ENCODE results near the gene ENG.

ENG gene

DNA sequence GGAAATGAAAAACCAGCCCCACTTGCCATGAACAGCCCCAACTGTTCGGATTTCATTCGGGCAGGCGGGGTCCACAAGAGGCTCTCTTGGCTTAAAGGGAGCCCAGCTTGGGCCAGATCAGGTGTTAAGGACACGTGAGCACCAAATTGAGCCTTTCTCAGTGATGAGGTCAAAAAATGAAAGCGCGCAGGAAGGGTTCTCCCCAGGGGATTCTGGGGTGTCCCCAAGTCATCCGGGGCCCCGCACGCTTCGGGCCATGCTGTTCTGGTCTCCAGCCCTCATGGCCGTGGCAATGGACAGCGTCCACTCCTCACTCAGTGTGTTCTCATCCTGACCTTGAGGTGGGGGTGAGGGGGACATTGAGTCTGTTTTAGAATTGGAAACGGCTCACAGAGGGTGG lies 12.1 kb upstream of the ENG start:
- no peaks in the 10 kb centered on the region for H3K9me3 ChIP-seq (ENCODE audit: control insufficient read depth, insufficient read depth, low read length)
- no peaks in the 10 kb centered on the region for H4K20me1 ChIP-seq (ENCODE audit: control insufficient read depth, insufficient read depth, low read depth, low read length)
- H3K27me3 ChIP-seq (ENCODE audit: control insufficient read depth, low read length), result no peaks in the 10 kb centered on the region
- H3K9me2 ChIP-seq (replicated peaks; ENCODE audit: control insufficient read depth, low read length), result no peaks in the 10 kb centered on the region
- no peak overlapping the region for H3K27ac ChIP-seq (ENCODE audit: low read depth, low read length)
- no peak overlapping the region for H3K4me3 ChIP-seq (ENCODE audit: low read length)
- H3K4me1 ChIP-seq (ENCODE audit: control insufficient read depth, low read length), result peaks cover 40% of the 10 kb centered on the region
- no peaks in the 10 kb centered on the region for H3K36me3 ChIP-seq (ENCODE audit: control insufficient read depth, low read length)
- TF ChIP-seq CTCF (IDR thresholded peaks at IDR 0.05; ENCODE audit: low read depth, low read length, poor library complexity, severe bottlenecking) (no peak), EZH2phosphoT487 (IDR thresholded peaks at IDR 0.05; ENCODE audit: borderline replicate concordance, low read length) (no peak)
- no peaks in the 10 kb centered on the region for H3K79me2 ChIP-seq (ENCODE audit: control insufficient read depth, low read length)
- H3K4me2 ChIP-seq (ENCODE audit: low read length), result peak overlapping the region; percentile 50
- H3F3A ChIP-seq (ENCODE audit: control insufficient read depth, insufficient read depth), result peaks cover 22% of the 10 kb centered on the region

- H3F3A ChIP-seq (ENCODE audit: control insufficient read depth, insufficient read depth), result peaks cover 23% of the 10 kb centered on the region
- H3K4me3 ChIP-seq (ENCODE audit: low read length), result no peak overlapping the region
- peaks cover 44% of the 10 kb centered on the region for H3K4me1 ChIP-seq (ENCODE audit: control insufficient read depth, low read length)
- H3K79me2 ChIP-seq (ENCODE audit: control insufficient read depth, low read length), result no peaks in the 10 kb centered on the region
- no peaks in the 10 kb centered on the region for H3K27me3 ChIP-seq (ENCODE audit: control insufficient read depth, low read length)
- H3K27ac ChIP-seq (ENCODE audit: low read depth, low read length), result peak overlapping the region; percentile 14; the same call in 1 of the 2 replicates
- no peaks in the 10 kb centered on the region for H3K9me2 ChIP-seq (replicated peaks; ENCODE audit: control insufficient read depth, low read length)
- H3K9me3 ChIP-seq (ENCODE audit: control insufficient read depth, insufficient read depth, low read length), result no peaks in the 10 kb centered on the region
- peak overlapping the region; percentile 50 for H3K4me2 ChIP-seq (ENCODE audit: low read length)
- TF ChIP-seq EZH2phosphoT487 (IDR thresholded peaks at IDR 0.05; ENCODE audit: borderline replicate concordance, low read length) (no peak), CTCF (IDR thresholded peaks at IDR 0.05; ENCODE audit: low read depth, low read length, poor library complexity, severe bottlenecking) (no peak)
- H4K20me1 ChIP-seq (ENCODE audit: control insufficient read depth, insufficient read depth, low read depth, low read length), result no peaks in the 10 kb centered on the region
- no peaks in the 10 kb centered on the region for H3K36me3 ChIP-seq (ENCODE audit: control insufficient read depth, low read length)
Measured at GRCh38 chr9:127865645-127866464, 11.4 kb upstream of the ENG start.

GRCh38 chr9:127863191-127863621 lies 8.7 kb upstream of the ENG start:
- Histone ChIP-seq H3K36me3 (ENCODE audit: control insufficient read depth, low read length) (no peaks in the 10 kb centered on the region), H3K4me3 (ENCODE audit: low read length) (no peak overlapping the region), H4K20me1 (ENCODE audit: control insufficient read depth, insufficient read depth, low read depth, low read length) (no peaks in the 10 kb centered on the region), H3F3A (ENCODE audit: control insufficient read depth, insufficient read depth) (peaks cover 23% of the 10 kb centered on the region), H3K4me1 (ENCODE audit: control insufficient read depth, low read length) (peaks cover 44% of the 10 kb centered on the region), H3K27me3 (ENCODE audit: control insufficient read depth, low read length) (no peaks in the 10 kb centered on the region), H3K27ac (ENCODE audit: low read depth, low read length) (peak overlapping the region; percentile 19; the same call in 1 of the 2 replicates), H3K9me3 (ENCODE audit: control insufficient read depth, insufficient read depth, low read length) (no peaks in the 10 kb centered on the region), H3K4me2 (ENCODE audit: low read length) (no peak overlapping the region), H3K9me2 (replicated peaks; ENCODE audit: control insufficient read depth, low read length) (no peaks in the 10 kb centered on the region), H3K79me2 (ENCODE audit: control insufficient read depth, low read length) (no peaks in the 10 kb centered on the region)
- TF ChIP-seq CTCF (IDR thresholded peaks at IDR 0.05; ENCODE audit: low read depth, low read length, poor library complexity, severe bottlenecking), result no peak
- TF ChIP-seq EZH2phosphoT487 (IDR thresholded peaks at IDR 0.05; ENCODE audit: borderline replicate concordance, low read length), result no peak

Measured in DOHH2 (cell line).